Measurements from ENCODE around the gene TEX48.

TEX48 gene

GRCh38 chr9:114694719-114695269 lies 12.8 kb upstream of the TEX48 start:
- Histone ChIP-seq H3K36me3 (ENCODE audit: control insufficient read depth in 5 of 5, insufficient read depth in 5 of 5, low read length in 5 of 5) (no peaks in the 10 kb centered on the region), H3K9ac (ENCODE audit: low read length in 5 of 5) (no peak overlapping the region), H3K27me3 (ENCODE audit: control insufficient read depth in 5 of 5, insufficient read depth in 4 of 5, low read length in 5 of 5) (no peaks in the 10 kb centered on the region)

DNA sequence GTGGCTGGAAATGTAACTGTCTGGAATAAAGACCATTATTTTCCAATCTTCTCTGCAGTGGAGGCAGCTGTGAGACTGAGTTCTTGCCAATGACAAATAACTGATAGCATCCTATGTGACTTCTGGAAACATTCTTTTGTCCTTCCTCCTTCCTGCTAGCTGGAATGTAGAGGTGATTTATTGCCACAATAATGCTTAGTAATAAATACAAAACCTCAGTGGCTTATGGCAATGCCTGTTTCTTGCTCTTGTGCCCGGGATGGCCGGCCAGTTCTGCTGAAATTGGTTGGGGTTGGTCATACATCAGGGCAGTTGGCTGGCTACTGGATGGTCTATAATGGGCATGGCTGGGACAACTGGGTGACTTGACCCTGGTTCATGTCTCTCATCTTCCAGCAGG lies 12.2 kb upstream of the TEX48 start:
- no peaks in the 10 kb centered on the region for H3K36me3 ChIP-seq (ENCODE audit: control insufficient read depth in 5 of 5, insufficient read depth in 5 of 5, low read length in 5 of 5)
- no peaks in the 10 kb centered on the region for H3K4me1 ChIP-seq (ENCODE audit: control insufficient read depth in 5 of 5, insufficient read depth in 5 of 5, low read length in 5 of 5)
- H3K27ac ChIP-seq (ENCODE audit: low read depth, low read length), result no peak overlapping the region
- no peaks in the 10 kb centered on the region for H3K9me3 ChIP-seq (ENCODE audit: control insufficient read depth in 5 of 5, low read length in 5 of 5)
- no peak overlapping the region for H3K4me3 ChIP-seq (ENCODE audit: low read depth in 1 of 5, low read length in 5 of 5)
- no peak overlapping the region for H3K9ac ChIP-seq (ENCODE audit: low read length in 5 of 5)
- H3K27me3 ChIP-seq (ENCODE audit: control insufficient read depth in 5 of 5, insufficient read depth in 4 of 5, low read length in 5 of 5), result no peaks in the 10 kb centered on the region

More at GRCh38 chr9:114694719-114695269, 12.8 kb upstream of the TEX48 start:
- H3K9me3 ChIP-seq (ENCODE audit: control insufficient read depth in 5 of 5, low read length in 5 of 5), result peaks cover 0 to 3% (median 0%) of the 10 kb centered on the region in 5 donors
- H3K27ac ChIP-seq (ENCODE audit: low read depth, low read length), result no peak overlapping the region
- no peak overlapping the region for H3K4me3 ChIP-seq (ENCODE audit: low read depth in 1 of 5, low read length in 5 of 5)
- H3K4me1 ChIP-seq (ENCODE audit: control insufficient read depth in 5 of 5, insufficient read depth in 5 of 5, low read length in 5 of 5), result no peaks in the 10 kb centered on the region

- Histone ChIP-seq H3K27me3 (ENCODE audit: control insufficient read depth in 5 of 5, insufficient read depth in 4 of 5, low read length in 5 of 5) (peaks cover 0 to 1% (median 0%) of the 10 kb centered on the region in 5 donors), H3K9ac (ENCODE audit: low read length in 5 of 5) (no peak overlapping the region), H3K36me3 (ENCODE audit: control insufficient read depth in 5 of 5, insufficient read depth in 5 of 5, low read length in 5 of 5) (no peaks in the 10 kb centered on the region), H3K9me3 (ENCODE audit: control insufficient read depth in 5 of 5, low read length in 5 of 5) (no peaks in the 10 kb centered on the region), H3K4me3 (ENCODE audit: low read depth in 1 of 5, low read length in 5 of 5) (no peak overlapping the region), H3K4me1 (ENCODE audit: control insufficient read depth in 5 of 5, insufficient read depth in 5 of 5, low read length in 5 of 5) (no peaks in the 10 kb centered on the region), H3K27ac (ENCODE audit: low read depth, low read length) (no peak overlapping the region)
These were observed 11.4 kb upstream of the TEX48 start for GRCh38 chr9:114693248-114693855.

DNA sequence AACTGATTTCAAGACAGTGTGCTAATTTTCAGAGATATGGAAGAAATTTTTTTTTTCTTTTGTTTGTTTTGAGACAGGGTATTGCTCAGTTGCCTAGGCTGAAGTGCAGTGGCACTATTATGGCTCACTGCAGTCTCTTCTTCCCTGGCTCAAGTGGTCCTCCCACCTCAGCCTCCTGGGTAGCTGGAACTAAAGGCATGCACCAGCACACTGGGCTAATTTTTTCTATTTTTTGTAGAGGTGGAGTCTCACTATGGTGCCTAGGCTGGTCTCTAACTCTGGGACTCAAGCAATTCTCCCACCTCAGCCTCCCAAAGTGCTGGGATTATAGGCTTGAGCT lies 9.9 kb upstream of the TEX48 start:
- Histone ChIP-seq H3K4me1 (ENCODE audit: control insufficient read depth in 5 of 5, insufficient read depth in 5 of 5, low read length in 5 of 5) (no peaks in the 10 kb centered on the region), H3K4me3 (ENCODE audit: low read depth in 1 of 5, low read length in 5 of 5) (no peak overlapping the region)

GRCh38 chr9:114691046-114691955 lies 9.3 kb upstream of the TEX48 start:
- Histone ChIP-seq H3K9ac (ENCODE audit: low read length in 5 of 5) (no peak overlapping the region), H3K27me3 (ENCODE audit: control insufficient read depth in 5 of 5, insufficient read depth in 4 of 5, low read length in 5 of 5) (peaks cover 0 to 3% (median 0%) of the 10 kb centered on the region in 5 donors), H3K27ac (ENCODE audit: low read depth, low read length) (no peak overlapping the region), H3K36me3 (ENCODE audit: control insufficient read depth in 5 of 5, insufficient read depth in 5 of 5, low read length in 5 of 5) (no peaks in the 10 kb centered on the region), H3K4me1 (ENCODE audit: control insufficient read depth in 5 of 5, insufficient read depth in 5 of 5, low read length in 5 of 5) (no peaks in the 10 kb centered on the region), H3K4me3 (ENCODE audit: low read depth in 1 of 5, low read length in 5 of 5) (no peak overlapping the region), H3K9me3 (ENCODE audit: control insufficient read depth in 5 of 5, low read length in 5 of 5) (no peaks in the 10 kb centered on the region)

More for the DNA sequence above, 9.9 kb upstream of the TEX48 start:
- H3K9ac ChIP-seq (ENCODE audit: low read length in 5 of 5), result no peak overlapping the region
- no peaks in the 10 kb centered on the region for H3K36me3 ChIP-seq (ENCODE audit: control insufficient read depth in 5 of 5, insufficient read depth in 5 of 5, low read length in 5 of 5)
- H3K27me3 ChIP-seq (ENCODE audit: control insufficient read depth in 5 of 5, insufficient read depth in 4 of 5, low read length in 5 of 5), result peaks cover 0 to 3% (median 0%) of the 10 kb centered on the region in 5 donors
- no peaks in the 10 kb centered on the region for H3K9me3 ChIP-seq (ENCODE audit: control insufficient read depth in 5 of 5, low read length in 5 of 5)
- no peak overlapping the region for H3K27ac ChIP-seq (ENCODE audit: low read depth, low read length)

GRCh38 chr9:114690308-114690707 lies 8.3 kb upstream of the TEX48 start:
- Histone ChIP-seq H3K27ac (ENCODE audit: low read depth, low read length) (no peak overlapping the region), H3K27me3 (ENCODE audit: control insufficient read depth in 5 of 5, insufficient read depth in 4 of 5, low read length in 5 of 5) (peaks cover 0 to 3% (median 0%) of the 10 kb centered on the region in 5 donors)

DNA sequence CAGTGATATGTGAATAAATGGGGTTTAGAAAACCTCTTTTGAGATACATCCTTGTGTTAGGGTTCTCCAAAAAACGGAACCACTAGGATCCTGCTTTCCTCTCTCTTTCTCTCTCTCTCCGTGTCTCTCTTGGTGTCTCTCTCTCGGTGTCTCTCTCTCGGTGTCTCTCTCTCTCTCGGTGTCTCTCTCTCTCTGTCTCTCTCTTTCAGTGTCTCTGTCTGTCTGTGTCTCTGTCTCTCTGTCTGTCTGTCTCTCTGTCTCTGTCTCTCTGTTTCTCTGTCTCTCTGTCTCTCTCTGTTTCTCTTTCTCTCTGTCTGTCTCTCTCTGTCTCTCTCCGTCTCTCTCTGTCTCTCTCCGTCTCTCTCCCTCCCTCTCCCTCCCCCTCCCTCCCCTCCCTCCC lies 7.8 kb upstream of the TEX48 start:
- H3K4me3 ChIP-seq (ENCODE audit: low read depth in 1 of 5, low read length in 5 of 5), result no peak overlapping the region

More at GRCh38 chr9:114690308-114690707, 8.3 kb upstream of the TEX48 start:
- H3K4me3 ChIP-seq (ENCODE audit: low read depth in 1 of 5, low read length in 5 of 5), result no peak overlapping the region
- H3K9me3 ChIP-seq (ENCODE audit: control insufficient read depth in 5 of 5, low read length in 5 of 5), result no peaks in the 10 kb centered on the region
- no peaks in the 10 kb centered on the region for H3K4me1 ChIP-seq (ENCODE audit: control insufficient read depth in 5 of 5, insufficient read depth in 5 of 5, low read length in 5 of 5)
- H3K9ac ChIP-seq (ENCODE audit: low read length in 5 of 5), result no peak overlapping the region
- H3K36me3 ChIP-seq (ENCODE audit: control insufficient read depth in 5 of 5, insufficient read depth in 5 of 5, low read length in 5 of 5), result no peaks in the 10 kb centered on the region

GRCh38 chr9:114688909-114689610 lies 7.1 kb upstream of the TEX48 start:
- H3K4me1 ChIP-seq (ENCODE audit: control insufficient read depth in 5 of 5, insufficient read depth in 5 of 5, low read length in 5 of 5), result no peaks in the 10 kb centered on the region
- peaks cover 0 to 3% (median 0%) of the 10 kb centered on the region in 5 donors for H3K27me3 ChIP-seq (ENCODE audit: control insufficient read depth in 5 of 5, insufficient read depth in 4 of 5, low read length in 5 of 5)
- H3K27ac ChIP-seq (ENCODE audit: low read depth, low read length), result no peak overlapping the region
- no peak overlapping the region for H3K4me3 ChIP-seq (ENCODE audit: low read depth in 1 of 5, low read length in 5 of 5)
- H3K9me3 ChIP-seq (ENCODE audit: control insufficient read depth in 5 of 5, low read length in 5 of 5), result no peaks in the 10 kb centered on the region
- no peaks in the 10 kb centered on the region for H3K36me3 ChIP-seq (ENCODE audit: control insufficient read depth in 5 of 5, insufficient read depth in 5 of 5, low read length in 5 of 5)
- no peak overlapping the region for H3K9ac ChIP-seq (ENCODE audit: low read length in 5 of 5)

More for the DNA sequence above, 7.8 kb upstream of the TEX48 start:
- Histone ChIP-seq H3K27me3 (ENCODE audit: control insufficient read depth in 5 of 5, insufficient read depth in 4 of 5, low read length in 5 of 5) (peaks cover 0 to 3% (median 0%) of the 10 kb centered on the region in 5 donors), H3K9ac (ENCODE audit: low read length in 5 of 5) (no peak overlapping the region), H3K36me3 (ENCODE audit: control insufficient read depth in 5 of 5, insufficient read depth in 5 of 5, low read length in 5 of 5) (no peaks in the 10 kb centered on the region), H3K27ac (ENCODE audit: low read depth, low read length) (no peak overlapping the region), H3K4me1 (ENCODE audit: control insufficient read depth in 5 of 5, insufficient read depth in 5 of 5, low read length in 5 of 5) (no peaks in the 10 kb centered on the region), H3K9me3 (ENCODE audit: control insufficient read depth in 5 of 5, low read length in 5 of 5) (no peaks in the 10 kb centered on the region)

DNA sequence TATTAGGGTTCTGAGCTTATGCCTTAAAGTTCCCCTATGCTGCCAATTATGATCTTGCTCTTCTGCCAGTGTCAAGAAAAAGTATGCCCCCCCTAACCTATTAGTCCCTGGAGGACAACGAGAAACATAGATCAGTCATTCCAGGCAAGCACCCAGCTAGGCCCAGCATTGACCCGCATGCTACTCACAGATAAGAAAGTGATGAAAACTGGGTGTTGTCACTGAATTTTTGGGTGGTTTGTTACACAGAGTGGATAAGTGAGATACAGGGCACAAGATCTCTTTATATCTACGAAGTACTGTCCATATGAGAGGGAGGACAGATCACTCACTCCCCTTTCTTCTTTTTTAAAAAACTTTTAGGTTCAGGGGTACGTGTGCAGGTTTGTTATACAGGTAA lies 6.4 kb upstream of the TEX48 start:
- Histone ChIP-seq H3K4me3 (ENCODE audit: low read depth in 1 of 5, low read length in 5 of 5) (no peak overlapping the region), H3K9ac (ENCODE audit: low read length in 5 of 5) (no peak overlapping the region), H3K27me3 (ENCODE audit: control insufficient read depth in 5 of 5, insufficient read depth in 4 of 5, low read length in 5 of 5) (peaks cover 0 to 3% (median 0%) of the 10 kb centered on the region in 5 donors), H3K36me3 (ENCODE audit: control insufficient read depth in 5 of 5, insufficient read depth in 5 of 5, low read length in 5 of 5) (no peaks in the 10 kb centered on the region), H3K4me1 (ENCODE audit: control insufficient read depth in 5 of 5, insufficient read depth in 5 of 5, low read length in 5 of 5) (no peaks in the 10 kb centered on the region), H3K9me3 (ENCODE audit: control insufficient read depth in 5 of 5, low read length in 5 of 5) (no peaks in the 10 kb centered on the region), H3K27ac (ENCODE audit: low read depth, low read length) (no peak overlapping the region)

Data from subcutaneous abdominal adipose tissue (tissue), 5 donors.